Mesothelial cell of epicardium (in vitro differentiated cells): ENCODE measurements around the gene TMTC2. TPM values are rescaled to one million over a fixed set of nuclear protein-coding genes. Genes with fewer than 3 reads are reported as not detected.

Experiments used
- DNase-seq, 2 experiments: peaks; one replicate each; pipeline ENCODE4 v3.0.0; 2021; ENCODE audit warnings: low spot score in 2 of 2; ENCODE audit not compliant: unreplicated experiment in 2 of 2
- H3K27ac Mint-ChIP-seq: 2 replicates; pipeline ENCODE4 v1.8.0; 2021; ENCODE audit warnings: mixed read lengths
- H3K27me3 Mint-ChIP-seq: 2 replicates; pipeline ENCODE4 v1.8.0; 2021; ENCODE audit warnings: low read depth, mixed read lengths
- H3K36me3 Mint-ChIP-seq: 2 replicates; pipeline ENCODE4 v1.8.0; 2021; ENCODE audit warnings: mixed read lengths
- H3K4me1 Mint-ChIP-seq: 2 replicates; pipeline ENCODE4 v1.8.0; 2021; ENCODE audit warnings: mixed read lengths
- H3K4me3 Mint-ChIP-seq: 2 replicates; pipeline ENCODE4 v1.8.0; 2021; ENCODE audit warnings: mild to moderate bottlenecking, moderate library complexity, mixed read lengths
- H3K9me3 Mint-ChIP-seq: 2 replicates; pipeline ENCODE4 v1.8.0; 2021; ENCODE audit warnings: mixed read lengths
- total RNA-seq: library from RNA; stranded (reverse); gene quantifications from 3 replicates; pipeline ENCODE4 v1.2.1, GENCODE V29; 2021
- TF ChIP-seq, protein P1 (sequence below): fragments of 200-600 bp; sonication (generic); IDR thresholded peaks from one replicate; pipeline ENCODE4 v1.5.0; 2021; ENCODE audit warnings: antibody characterized with exemption; ENCODE audit not compliant: unreplicated experiment

Gene TMTC2
- total RNA-seq, 1 donor from 2014 or later: 38.3 TPM

DNA sequence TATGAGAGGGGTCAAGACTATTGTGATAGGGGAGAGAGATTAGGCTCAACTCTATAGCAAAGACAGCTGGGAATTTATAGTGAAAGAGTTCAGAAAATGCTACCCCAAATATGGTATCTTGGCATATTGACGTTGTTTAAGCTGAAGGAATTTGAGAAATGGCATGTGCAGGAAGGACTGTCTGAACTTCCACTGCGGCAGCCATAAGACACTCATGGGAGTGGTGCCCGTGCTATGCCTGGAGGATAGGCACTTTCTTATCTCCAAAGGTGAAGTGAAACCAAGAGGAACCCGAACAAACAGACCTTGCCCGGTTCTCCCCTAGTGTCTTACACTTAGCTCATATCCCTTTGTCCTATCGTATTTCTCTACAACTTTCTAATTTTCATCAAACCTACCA lies 390.3 kb downstream of the TMTC2 start:
- no peak for DNase-seq
- H3K4me3 Mint-ChIP-seq: no peak overlapping the region
- H3K9me3 Mint-ChIP-seq: peaks cover 29% of the 10 kb centered on the region

DNA sequence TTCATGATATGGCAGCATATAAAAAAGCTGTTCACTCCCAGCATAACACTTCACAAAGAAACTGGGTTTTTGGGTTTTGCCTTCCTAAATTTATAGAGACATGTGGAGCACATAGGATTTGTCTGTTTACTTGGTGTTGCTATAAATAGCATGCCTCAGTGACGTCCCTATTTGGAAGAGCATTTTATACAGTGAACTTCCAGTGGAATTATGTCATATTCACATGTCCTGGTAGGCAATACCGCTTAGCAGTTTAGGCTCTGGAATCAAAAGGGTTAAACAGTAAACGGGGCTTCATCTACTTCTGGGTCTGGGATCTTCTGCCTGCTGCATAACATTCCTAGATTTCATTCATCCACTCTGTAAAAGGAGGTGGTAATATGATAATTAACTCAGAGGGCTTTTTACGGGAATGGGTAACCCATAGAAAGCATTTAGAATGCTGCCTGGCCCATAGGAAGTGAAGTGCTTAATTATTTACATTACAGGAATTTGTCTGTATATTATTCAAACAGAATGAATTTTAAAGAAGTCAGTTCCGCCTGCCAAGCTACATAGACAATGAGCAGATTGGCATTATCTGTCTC lies 396.1 kb downstream of the TMTC2 start:
- Mint-ChIP-seq H3K36me3 (peaks cover 24% of the 10 kb centered on the region), H3K9me3 (peaks cover 19% of the 10 kb centered on the region), H3K4me1 (peaks cover 6% of the 10 kb centered on the region), H3K27me3 (no peaks in the 10 kb centered on the region), H3K27ac (peak overlapping the region; percentile 15), H3K4me3 (no peak overlapping the region)
- TF ChIP-seq, protein P1, sequence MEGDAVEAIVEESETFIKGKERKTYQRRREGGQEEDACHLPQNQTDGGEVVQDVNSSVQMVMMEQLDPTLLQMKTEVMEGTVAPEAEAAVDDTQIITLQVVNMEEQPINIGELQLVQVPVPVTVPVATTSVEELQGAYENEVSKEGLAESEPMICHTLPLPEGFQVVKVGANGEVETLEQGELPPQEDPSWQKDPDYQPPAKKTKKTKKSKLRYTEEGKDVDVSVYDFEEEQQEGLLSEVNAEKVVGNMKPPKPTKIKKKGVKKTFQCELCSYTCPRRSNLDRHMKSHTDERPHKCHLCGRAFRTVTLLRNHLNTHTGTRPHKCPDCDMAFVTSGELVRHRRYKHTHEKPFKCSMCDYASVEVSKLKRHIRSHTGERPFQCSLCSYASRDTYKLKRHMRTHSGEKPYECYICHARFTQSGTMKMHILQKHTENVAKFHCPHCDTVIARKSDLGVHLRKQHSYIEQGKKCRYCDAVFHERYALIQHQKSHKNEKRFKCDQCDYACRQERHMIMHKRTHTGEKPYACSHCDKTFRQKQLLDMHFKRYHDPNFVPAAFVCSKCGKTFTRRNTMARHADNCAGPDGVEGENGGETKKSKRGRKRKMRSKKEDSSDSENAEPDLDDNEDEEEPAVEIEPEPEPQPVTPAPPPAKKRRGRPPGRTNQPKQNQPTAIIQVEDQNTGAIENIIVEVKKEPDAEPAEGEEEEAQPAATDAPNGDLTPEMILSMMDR: no peak
- DNase-seq: no peak

More for the DNA sequence above, 390.3 kb downstream of the TMTC2 start:
- Mint-ChIP-seq H3K27ac (no peak overlapping the region), H3K4me1 (peaks cover 15% of the 10 kb centered on the region), H3K36me3 (peaks cover 37% of the 10 kb centered on the region), H3K27me3 (no peaks in the 10 kb centered on the region)
- TF ChIP-seq, protein P1: no peak

DNA sequence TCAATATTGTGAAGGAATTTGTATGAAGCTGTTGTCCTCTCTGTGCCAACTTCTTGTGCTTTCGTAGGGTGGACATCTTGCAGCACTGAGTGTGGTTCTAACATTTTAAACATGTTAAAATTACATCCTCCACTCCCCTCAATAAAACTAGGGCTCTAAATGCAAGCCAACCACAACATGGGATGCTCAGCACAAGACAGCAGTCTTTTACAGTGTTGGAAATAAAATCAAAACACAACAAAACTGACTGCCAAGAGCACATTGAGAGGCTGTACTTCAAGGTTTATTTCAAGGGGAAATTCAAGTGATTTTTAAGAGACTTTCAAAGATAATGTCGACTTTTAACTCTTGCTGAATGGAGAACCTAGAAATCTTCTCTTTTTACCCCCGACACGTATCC lies 396.9 kb downstream of the TMTC2 start:
- H3K4me1 Mint-ChIP-seq: peaks cover 6% of the 10 kb centered on the region
- no peak overlapping the region for H3K27ac Mint-ChIP-seq
- H3K27me3 Mint-ChIP-seq: no peaks in the 10 kb centered on the region
- DNase-seq: no peak
- TF ChIP-seq, protein P1: no peak
- H3K4me3 Mint-ChIP-seq: no peak overlapping the region
- peaks cover 20% of the 10 kb centered on the region for H3K9me3 Mint-ChIP-seq
- H3K36me3 Mint-ChIP-seq: peaks cover 25% of the 10 kb centered on the region

- Mint-ChIP-seq H3K27ac (no peak overlapping the region), H3K4me1 (peaks cover 6% of the 10 kb centered on the region), H3K27me3 (no peaks in the 10 kb centered on the region), H3K36me3 (peaks cover 25% of the 10 kb centered on the region), H3K9me3 (peaks cover 20% of the 10 kb centered on the region), H3K4me3 (no peak overlapping the region)
- TF ChIP-seq, protein P1: no peak
- no peak for DNase-seq
Measured at GRCh38 chr12:83084516-83085234, 398.0 kb downstream of the TMTC2 start.

DNA sequence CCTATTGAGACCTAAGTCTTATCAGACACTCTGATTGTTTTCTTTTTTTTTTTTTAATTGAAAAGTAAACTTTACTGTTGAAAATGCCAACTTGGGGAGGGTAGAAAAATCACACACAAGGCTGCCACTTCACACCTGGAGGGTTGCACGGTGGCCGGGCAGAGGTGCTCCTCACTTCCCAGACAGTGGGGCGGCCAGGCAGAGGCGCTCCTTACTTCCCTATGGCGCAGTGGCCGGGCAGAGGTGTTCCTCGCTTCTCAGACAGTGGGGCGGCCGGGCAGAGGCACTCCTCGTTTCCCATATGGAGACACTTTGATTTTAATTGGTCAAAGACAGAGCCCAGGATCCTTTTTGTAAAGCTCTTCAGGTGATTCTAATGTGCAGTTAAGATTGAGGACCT lies 399.3 kb downstream of the TMTC2 start:
- Mint-ChIP-seq H3K4me3 (no peak overlapping the region), H3K27ac (no peak overlapping the region), H3K4me1 (peaks cover 10% of the 10 kb centered on the region), H3K9me3 (peaks cover 15% of the 10 kb centered on the region), H3K36me3 (peaks cover 20% of the 10 kb centered on the region), H3K27me3 (no peaks in the 10 kb centered on the region)
- TF ChIP-seq, protein P1: no peak
- no peak for DNase-seq
